Spleen (tissue), 11 donors: ENCODE measurements around the gene CDH3. TPM values are rescaled to one million over a fixed set of nuclear protein-coding genes. Genes with fewer than 3 reads are reported as not detected.

Experiments used
- DNase-seq: peaks from one replicate; pipeline ENCODE4 v3.0.0-alpha.2; 2020
- H3K27ac ChIP-seq, 8 donors: fragments of 200-600 bp; sonication (generic) in 7 of 8; 1 replicate in 4 of 8; 2 replicates in 4 of 8; pipeline versions ENCODE4 v1.5.0 to v1.8.0; 2016 to 2021; ENCODE audit warnings: inconsistent platforms in 4 of 8, mild to moderate bottlenecking in 4 of 8, moderate library complexity in 1 of 8
- H3K27me3 ChIP-seq, 7 donors: fragments of 200-600 bp; sonication (generic) in 6 of 7; replicated peaks in 1 of 7; 1 replicate in 4 of 7; 2 replicates in 3 of 7; pipeline versions ENCODE4 v1.5.0 to v1.8.0; 2016 to 2021; ENCODE audit warnings: inconsistent platforms in 3 of 7, mild to moderate bottlenecking in 1 of 7
- H3K36me3 ChIP-seq, 6 donors: fragments of 200-600 bp; sonication (generic) in 5 of 6; 1 replicate in 4 of 6; 2 replicates in 2 of 6; pipeline versions ENCODE4 v1.5.0 to v1.8.0; 2016 to 2021; ENCODE audit warnings: inconsistent platforms in 2 of 6
- H3K4me1 ChIP-seq, 6 donors: fragments of 200-600 bp; sonication (generic) in 5 of 6; 1 replicate in 3 of 6; 2 replicates in 3 of 6; pipeline versions ENCODE4 v1.5.0 to v1.8.0; 2016 to 2021; ENCODE audit warnings: inconsistent platforms in 3 of 6
- H3K4me3 ChIP-seq, 8 donors: fragments of 200-600 bp; sonication (generic) in 7 of 8; 1 replicate in 4 of 8; 2 replicates in 4 of 8; pipeline versions ENCODE4 v1.5.0 to v1.8.0; 2016 to 2021; ENCODE audit warnings: inconsistent platforms in 4 of 8, mild to moderate bottlenecking in 4 of 8, moderate library complexity in 2 of 8
- H3K9me3 ChIP-seq, 8 donors: fragments of 200-600 bp; sonication (generic) in 7 of 8; 1 replicate in 4 of 8; 2 replicates in 4 of 8; pipeline versions ENCODE4 v1.5.0 to v1.8.0; 2016 to 2021; ENCODE audit warnings: inconsistent platforms in 4 of 8
- POLR2A ChIP-seq, 3 donors: fragments of 450-650 bp; IDR thresholded peaks; one replicate each; pipeline ENCODE4 v1.5.1; 2017; ENCODE audit warnings: antibody characterized with exemption in 3 of 3, mild to moderate bottlenecking in 1 of 3
- POLR2AphosphoS5 ChIP-seq, 3 donors: sonication (generic); formaldehyde crosslinking; IDR thresholded peaks; one replicate each; pipeline ENCODE4 v1.5.1; 2017; ENCODE audit warnings: antibody characterized with exemption in 3 of 3
- WGBS, 5 donors: extraction: QIAGEN DNeasy Blood & Tissue Kit in 3 of 5; methylation state at CpG; one replicate each; pipeline versions ENCODE4 v1.1.5 to v1.1.7; 2013 to 2018; 5-methylcytosine and 5-hydroxymethylcytosine counted together
- intact Hi-C: fragments of 100-400 bp; cut with DNase I; formaldehyde crosslinking; loops from one replicate; pipeline ENCODE4 v1.15.0; 2023; ENCODE audit warnings: low total_unique reads
- polyA plus RNA-seq, 3 donors: library from polyadenylated mRNA; stranded (reverse); fragments of 200-250 nt; gene quantifications; one replicate each; pipeline ENCODE4 v1.2.1, GENCODE V29; 2013
- total RNA-seq, 7 donors: library from RNA; depleted of rRNA in 3 of 7; stranded (reverse); fragments of >200 nt in 3 of 7; fragmentation: NEBNext Ultra II Directional in 4 of 7; extraction: Animal tissue kit (Norgen Biotek cat#: 25700) in 4 of 7; gene quantifications; one replicate each; pipeline versions ENCODE4 v1.1.0 to v1.2.1, GENCODE V29; 2016 to 2021
- TF ChIP-seq, protein P1 (sequence below), 11 experiments: fragments of 200-600 bp in 7 of 11; fragments of 450-650 bp in 4 of 11; sonication (generic) in 4 of 11; IDR thresholded peaks in 8 of 11; conservative IDR thresholded peaks in 3 of 11; 1 replicate in 7 of 11; 2 replicates in 4 of 11; pipeline versions ENCODE4 v1.4.0 to v1.8.0; 2016 to 2021; ENCODE audit warnings: antibody characterized with exemption in 11 of 11, inconsistent platforms in 4 of 11, mild to moderate bottlenecking in 1 of 11
- donor health status: healthy with polysubstance abuse.
- donor health status: DM: no; HTN: no; CAD: no; lungs with moderate emphysema.
- donor health status: DM: no; HTN: no; CAD: no.
- donor health status: Bipolar disorder and iron deficiency.
- donor health status: healthy.
- donor health status: DM: no; HTN: no; CAD: no.
- donor health status: DM: yes; HTN: yes; CAD: no.

CDH3 gene
- total and polyA plus RNA-seq, 10 donors, result 1.5 to 47.6 (median 23.0) TPM

DNA sequence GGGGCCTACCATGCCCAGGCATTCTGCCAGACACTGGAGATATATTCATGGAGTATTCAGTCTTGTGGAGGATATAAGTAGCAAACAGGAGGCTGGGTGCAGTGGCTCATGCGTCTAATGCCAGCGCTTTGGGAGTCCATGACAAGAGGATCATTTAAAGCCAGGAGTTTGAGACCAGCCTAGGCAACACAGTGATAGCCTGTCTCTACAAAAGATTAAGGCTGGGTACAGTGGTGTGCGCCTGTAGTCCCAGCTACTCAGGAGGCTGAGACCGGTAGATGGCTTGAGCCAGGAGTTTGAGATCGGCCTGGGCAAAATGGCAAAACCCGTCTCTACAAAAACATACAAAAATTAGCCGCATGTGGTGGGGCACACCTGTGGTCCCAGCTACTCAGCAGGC is 37.7 kb upstream of the CDH3 start:
- intact Hi-C loops, result no loop called here
- no peak for TF ChIP-seq POLR2A (IDR thresholded peaks at IDR 0.05)
- TF ChIP-seq, protein P1, sequence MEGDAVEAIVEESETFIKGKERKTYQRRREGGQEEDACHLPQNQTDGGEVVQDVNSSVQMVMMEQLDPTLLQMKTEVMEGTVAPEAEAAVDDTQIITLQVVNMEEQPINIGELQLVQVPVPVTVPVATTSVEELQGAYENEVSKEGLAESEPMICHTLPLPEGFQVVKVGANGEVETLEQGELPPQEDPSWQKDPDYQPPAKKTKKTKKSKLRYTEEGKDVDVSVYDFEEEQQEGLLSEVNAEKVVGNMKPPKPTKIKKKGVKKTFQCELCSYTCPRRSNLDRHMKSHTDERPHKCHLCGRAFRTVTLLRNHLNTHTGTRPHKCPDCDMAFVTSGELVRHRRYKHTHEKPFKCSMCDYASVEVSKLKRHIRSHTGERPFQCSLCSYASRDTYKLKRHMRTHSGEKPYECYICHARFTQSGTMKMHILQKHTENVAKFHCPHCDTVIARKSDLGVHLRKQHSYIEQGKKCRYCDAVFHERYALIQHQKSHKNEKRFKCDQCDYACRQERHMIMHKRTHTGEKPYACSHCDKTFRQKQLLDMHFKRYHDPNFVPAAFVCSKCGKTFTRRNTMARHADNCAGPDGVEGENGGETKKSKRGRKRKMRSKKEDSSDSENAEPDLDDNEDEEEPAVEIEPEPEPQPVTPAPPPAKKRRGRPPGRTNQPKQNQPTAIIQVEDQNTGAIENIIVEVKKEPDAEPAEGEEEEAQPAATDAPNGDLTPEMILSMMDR (IDR thresholded peaks at IDR 0.05 in 8 of 11, conservative IDR thresholded peaks at IDR 0.05 in 3 of 11), result no peak
- TF ChIP-seq POLR2AphosphoS5 (IDR thresholded peaks at IDR 0.05), result no peak
- Histone ChIP-seq H3K4me1 (no peaks in the 10 kb centered on the region), H3K27me3 (no peaks in the 10 kb centered on the region), H3K9me3 (no peaks in the 10 kb centered on the region), H3K4me3 (no peak overlapping the region), H3K36me3 (no peaks in the 10 kb centered on the region), H3K27ac (no peak overlapping the region)
- 86 to 99% (median 93%) methylated on average over 7 of the region's 7 CpGs for WGBS, 5 donors
- DNase-seq, result no peak

DNA sequence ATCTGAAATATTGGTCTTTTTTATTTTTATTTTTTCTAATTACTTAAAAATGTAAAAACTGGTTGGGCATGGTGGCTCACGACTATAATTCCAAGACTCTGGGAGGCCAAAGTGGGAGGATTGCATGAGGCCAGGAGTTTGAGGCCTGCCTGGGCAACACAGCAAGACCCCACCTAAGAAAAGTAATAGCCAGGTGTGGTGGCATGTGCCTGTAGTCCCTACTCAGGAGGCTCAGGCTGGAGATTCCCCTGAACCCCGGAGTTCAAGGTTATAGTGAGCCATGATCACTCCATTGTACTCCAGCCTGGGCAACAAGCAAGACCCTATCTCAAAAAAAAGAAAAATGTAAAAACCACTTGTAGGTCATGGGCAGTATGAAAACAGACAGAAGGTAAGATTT is 36.8 kb upstream of the CDH3 start:
- H3K27ac ChIP-seq, result no peak overlapping the region
- no peaks in the 10 kb centered on the region for H3K27me3 ChIP-seq
- intact Hi-C loops, result no loop called here
- TF ChIP-seq POLR2AphosphoS5 (IDR thresholded peaks at IDR 0.05) (no peak), POLR2A (IDR thresholded peaks at IDR 0.05) (no peak)
- TF ChIP-seq, protein P1 (IDR thresholded peaks at IDR 0.05 in 8 of 11, conservative IDR thresholded peaks at IDR 0.05 in 3 of 11), result no peak
- peak; percentile 1 for DNase-seq
- no peaks in the 10 kb centered on the region for H3K4me1 ChIP-seq
- peaks cover 0 to 8% (median 2%) of the 10 kb centered on the region in 8 donors for H3K9me3 ChIP-seq
- H3K36me3 ChIP-seq, result no peaks in the 10 kb centered on the region
- 86 to 98% (median 93%) methylated on average over 2 of the region's 2 CpGs for WGBS, 5 donors
- H3K4me3 ChIP-seq, result no peak overlapping the region

DNA sequence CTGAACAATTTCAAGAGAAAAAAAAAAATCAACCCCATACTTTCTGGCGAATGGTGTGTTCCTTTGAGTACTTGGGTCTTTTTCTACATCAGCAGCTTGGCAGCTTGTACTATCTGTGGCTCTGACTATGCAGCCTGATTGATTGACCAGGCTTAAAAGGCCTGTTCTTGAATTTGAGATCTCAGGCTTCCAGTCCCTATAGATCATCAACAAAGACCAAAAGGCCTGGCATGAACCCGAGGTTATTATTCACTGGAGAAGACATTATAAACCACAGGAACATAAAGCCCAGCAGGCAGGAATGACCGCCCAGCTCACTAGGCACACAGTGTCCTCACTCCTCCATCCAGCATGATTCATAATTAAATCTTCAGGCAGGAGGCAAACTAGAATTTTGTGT is 32.1 kb upstream of the CDH3 start:
- H3K27me3 ChIP-seq, result no peaks in the 10 kb centered on the region
- no peaks in the 10 kb centered on the region for H3K36me3 ChIP-seq
- TF ChIP-seq POLR2A (IDR thresholded peaks at IDR 0.05), result no peak
- no peak for TF ChIP-seq POLR2AphosphoS5 (IDR thresholded peaks at IDR 0.05)
- TF ChIP-seq, protein P1 (IDR thresholded peaks at IDR 0.05 in 8 of 11, conservative IDR thresholded peaks at IDR 0.05 in 3 of 11), result no peak
- intact Hi-C loops, result no loop called here
- DNase-seq, result no peak
- no peak overlapping the region for H3K4me3 ChIP-seq
- H3K9me3 ChIP-seq, result peaks cover 0 to 24% (median 16%) of the 10 kb centered on the region in 8 donors
- no peaks in the 10 kb centered on the region for H3K4me1 ChIP-seq
- H3K27ac ChIP-seq, result no peak overlapping the region
- WGBS, 5 donors, result 68 to 89% (median 85%) methylated on average over 3 of the region's 3 CpGs

DNA sequence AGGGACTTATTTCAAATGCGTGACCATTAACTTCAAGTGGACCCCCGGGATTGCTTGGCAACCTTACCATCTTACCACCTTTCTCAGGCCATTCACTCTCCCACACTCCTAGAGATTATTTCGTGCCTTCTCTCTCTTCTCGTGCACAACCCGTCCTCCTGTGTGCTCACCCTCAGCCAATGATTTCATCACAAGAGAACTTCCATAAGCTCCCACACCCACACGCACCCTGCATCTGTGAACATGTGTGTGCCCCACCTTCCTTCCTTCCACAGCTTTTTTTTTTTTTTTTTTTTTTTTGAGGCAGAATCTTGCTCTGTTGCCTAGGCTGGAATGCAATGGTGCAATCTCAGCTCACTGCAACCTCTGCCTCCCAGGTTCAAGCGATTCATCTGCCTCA is 27.4 kb upstream of the CDH3 start:
- 86 to 94% (median 89%) methylated on average over 7 of the region's 7 CpGs for WGBS, 5 donors
- intact Hi-C loops, result no loop called here
- H3K27ac ChIP-seq, result no peak overlapping the region
- no peak overlapping the region for H3K4me3 ChIP-seq
- no peaks in the 10 kb centered on the region for H3K4me1 ChIP-seq
- H3K36me3 ChIP-seq, result no peaks in the 10 kb centered on the region
- no peak for TF ChIP-seq POLR2A (IDR thresholded peaks at IDR 0.05)
- TF ChIP-seq POLR2AphosphoS5 (IDR thresholded peaks at IDR 0.05), result no peak
- TF ChIP-seq, protein P1 (IDR thresholded peaks at IDR 0.05 in 8 of 11, conservative IDR thresholded peaks at IDR 0.05 in 3 of 11), result no peak
- peaks cover 0 to 22% (median 16%) of the 10 kb centered on the region in 8 donors for H3K9me3 ChIP-seq
- H3K27me3 ChIP-seq, result no peaks in the 10 kb centered on the region
- no peak for DNase-seq
